ENCODE measurements around the gene DHRS11. TPM values are rescaled to one million over a fixed set of nuclear protein-coding genes. Genes with fewer than 3 reads are reported as not detected.

Gene DHRS11, protein sequence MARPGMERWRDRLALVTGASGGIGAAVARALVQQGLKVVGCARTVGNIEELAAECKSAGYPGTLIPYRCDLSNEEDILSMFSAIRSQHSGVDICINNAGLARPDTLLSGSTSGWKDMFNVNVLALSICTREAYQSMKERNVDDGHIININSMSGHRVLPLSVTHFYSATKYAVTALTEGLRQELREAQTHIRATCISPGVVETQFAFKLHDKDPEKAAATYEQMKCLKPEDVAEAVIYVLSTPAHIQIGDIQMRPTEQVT
- total RNA-seq = 12.7 TPM

DNA sequence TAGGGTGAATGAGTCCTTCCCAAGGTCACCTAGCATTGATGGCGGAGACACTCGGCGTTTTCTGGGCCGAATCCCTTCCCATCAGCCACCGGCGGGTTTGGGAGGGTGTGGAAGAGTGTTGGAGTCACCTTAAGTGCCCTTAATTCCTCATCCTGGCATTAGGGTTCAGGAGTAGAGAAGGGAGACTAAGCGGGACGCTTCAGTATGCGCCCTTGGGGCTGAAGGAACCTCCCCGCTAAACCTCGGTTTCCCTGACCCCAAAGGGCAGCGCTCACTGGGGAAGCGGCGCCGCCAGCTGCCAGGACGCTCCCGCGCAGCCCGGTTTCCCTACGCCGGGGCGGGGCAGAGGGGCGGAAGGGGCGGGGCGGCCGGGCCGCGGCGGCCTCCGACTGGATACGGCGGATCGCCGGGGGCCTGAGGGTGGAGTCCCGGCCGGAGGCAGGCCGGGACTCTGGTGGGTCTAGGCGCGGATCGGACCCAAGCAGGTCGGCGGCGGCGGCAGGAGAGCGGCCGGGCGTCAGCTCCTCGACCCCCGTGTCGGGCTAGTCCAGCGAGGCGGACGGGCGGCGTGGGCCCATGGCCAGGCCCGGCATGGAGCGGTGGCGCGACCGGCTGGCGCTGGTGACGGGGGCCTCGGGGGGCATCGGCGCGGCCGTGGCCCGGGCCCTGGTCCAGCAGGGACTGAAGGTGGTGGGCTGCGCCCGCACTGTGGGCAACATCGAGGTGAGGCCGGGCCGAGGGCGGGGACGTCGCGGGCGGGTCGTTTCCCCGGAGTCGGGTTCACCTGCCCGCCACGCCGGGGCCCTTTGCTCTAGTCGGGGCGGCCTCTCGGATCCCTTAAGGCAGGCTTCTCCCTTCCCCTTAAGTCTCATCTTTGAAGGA is at the start of gene DHRS11:
Gene DHRS11, plus strand, starts transcription at position 446 of the 882 bp plus-strand sequence. Its CDS starts 131 bp downstream, at position 577.

DNA sequence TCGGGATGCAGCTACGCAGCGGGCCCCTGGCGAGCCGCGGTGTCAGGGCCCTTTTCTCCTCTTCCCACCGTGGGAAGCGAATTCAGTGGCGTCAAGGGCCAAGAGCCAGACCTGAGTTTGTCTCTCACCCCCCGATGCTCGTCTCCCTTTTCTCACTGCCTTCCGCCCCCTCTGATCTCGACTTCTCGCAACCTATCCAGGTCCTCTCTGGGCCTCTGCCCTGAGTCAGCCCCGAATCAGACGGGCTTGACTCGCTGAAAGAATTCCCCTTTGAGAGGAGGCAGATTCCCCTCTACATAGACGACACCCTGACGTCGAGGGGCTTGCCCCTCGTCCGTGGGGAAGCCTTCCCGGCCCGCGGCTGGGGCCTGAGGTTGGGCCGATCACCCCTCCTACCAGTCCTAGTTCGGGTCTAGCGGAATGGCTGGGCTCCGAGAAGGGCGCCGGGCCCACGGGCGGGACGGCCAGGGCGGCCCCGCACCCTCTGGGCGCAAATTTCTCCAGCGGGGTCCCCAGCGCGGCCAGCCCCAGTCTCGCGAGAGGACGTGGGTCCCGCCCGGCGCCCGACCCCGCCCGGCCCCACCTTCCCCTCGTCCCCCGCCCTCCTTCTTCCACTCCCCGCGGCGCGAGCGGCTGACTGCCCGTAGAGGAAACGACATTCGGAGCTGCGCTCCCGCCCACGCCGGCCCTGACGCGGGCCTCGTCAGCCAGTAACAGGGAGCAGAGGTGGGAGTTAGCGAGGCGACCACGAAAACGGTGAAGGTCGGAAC is 47.2 kb upstream of the DHRS11 start, which contains the start of gene GGNBP2:
Gene GGNBP2, plus strand, starts transcription at position 613 of the 770 bp plus-strand sequence. CDS start 806 bp downstream, outside the sequence.

DNA sequence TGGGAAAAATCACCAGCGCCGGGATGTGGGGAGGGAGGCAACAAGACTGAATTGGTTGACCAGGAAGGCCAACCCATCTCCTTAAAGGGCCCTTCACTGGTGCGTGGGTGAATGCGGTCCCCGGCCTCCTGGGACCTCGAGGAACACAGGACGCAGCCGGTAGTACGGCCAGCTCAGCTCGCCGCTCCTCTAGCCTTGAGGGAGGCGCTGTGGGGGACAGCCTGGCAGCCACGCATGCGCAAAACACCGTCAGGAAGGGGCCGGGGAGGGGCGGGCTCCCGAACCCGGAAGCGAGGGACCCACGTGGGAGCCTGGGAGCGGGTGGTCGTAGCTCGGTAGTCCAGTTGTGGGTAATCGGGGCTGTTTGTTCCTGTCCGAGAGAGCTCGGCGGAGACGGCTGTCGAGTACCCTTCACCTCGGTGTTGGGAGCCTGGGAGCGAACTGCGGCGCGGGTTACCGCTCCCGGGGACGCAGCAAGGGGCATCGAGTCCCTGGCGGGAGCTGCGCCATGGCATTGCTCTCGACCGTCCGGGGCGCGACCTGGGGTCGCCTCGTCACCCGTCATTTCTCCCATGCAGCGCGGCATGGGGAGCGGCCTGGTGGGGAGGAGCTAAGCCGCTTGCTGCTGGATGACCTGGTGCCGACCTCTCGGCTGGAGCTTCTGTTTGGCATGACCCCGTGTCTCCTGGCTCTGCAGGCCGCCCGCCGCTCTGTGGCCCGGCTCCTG is 9.8 kb downstream of the DHRS11 start, which contains the start of gene MRM1:
Gene MRM1, plus strand, starts transcription at position 281 of the 727 bp plus-strand sequence. Its CDS starts 228 bp downstream, at position 509.

Other genes with a start within 250 kb of the DHRS11 start
- gene TBC1D3H, start 203.4 kb upstream of the DHRS11 start, total RNA-seq = not detected
- gene ZNHIT3, start 105.2 kb upstream of the DHRS11 start, total RNA-seq = 55.1 TPM
- 54.0 TPM for gene MYO19, start 57.0 kb upstream of the DHRS11 start, total RNA-seq
- 9.9 TPM for gene PIGW, start 56.9 kb upstream of the DHRS11 start, total RNA-seq
- gene GGNBP2, start 47.0 kb upstream of the DHRS11 start, total RNA-seq = 70.8 TPM
- 2.8 TPM for gene MRM1, start 9.7 kb downstream of the DHRS11 start, total RNA-seq